GM21717 (cell line): ENCODE data around the gene EHBP1.

Experiments
- ATAC-seq: cut with Tn5 transposase; IDR thresholded peaks from one replicate; pipeline ENCODE4 v1.9.1; 2021; ENCODE audit warnings: mild to moderate bottlenecking, moderate library complexity; ENCODE audit not compliant: unreplicated experiment

EHBP1 gene

GRCh38 chr2:62812921-62813825, 107.7 kb downstream of the EHBP1 start:
- ATAC-seq: no peak

GRCh38 chr2:62814123-62814522, 108.6 kb downstream of the EHBP1 start:
- no peak for ATAC-seq

GRCh38 chr2:62817348-62817747, 111.8 kb downstream of the EHBP1 start:
- ATAC-seq: no peak

- ATAC-seq: no peak
These were observed 112.6 kb downstream of the EHBP1 start for GRCh38 chr2:62817995-62818713.

GRCh38 chr2:62822549-62822948, 117.0 kb downstream of the EHBP1 start:
- no peak for ATAC-seq

- no peak for ATAC-seq
These were observed 118.9 kb downstream of the EHBP1 start for GRCh38 chr2:62824388-62824787.

GRCh38 chr2:62826141-62826540, 120.6 kb downstream of the EHBP1 start:
- no peak for ATAC-seq

- no peak for ATAC-seq
These were observed 121.6 kb downstream of the EHBP1 start for GRCh38 chr2:62826953-62827675.

- ATAC-seq: no peak
These were observed 126.2 kb downstream of the EHBP1 start for GRCh38 chr2:62831729-62832128.

GRCh38 chr2:62844311-62845090, 139.0 kb downstream of the EHBP1 start:
- ATAC-seq: no peak

- ATAC-seq: no peak
These were observed 139.7 kb downstream of the EHBP1 start for GRCh38 chr2:62845256-62845655.

- ATAC-seq: no peak
These were observed 146.7 kb downstream of the EHBP1 start for GRCh38 chr2:62852254-62852653.

GRCh38 chr2:62854600-62855514, 149.3 kb downstream of the EHBP1 start:
- no peak for ATAC-seq

GRCh38 chr2:62856228-62857040, 150.9 kb downstream of the EHBP1 start:
- no peak for ATAC-seq

GRCh38 chr2:62857139-62857931, 151.8 kb downstream of the EHBP1 start:
- ATAC-seq: no peak

GRCh38 chr2:62858231-62858832, 152.8 kb downstream of the EHBP1 start:
- no peak for ATAC-seq

GRCh38 chr2:62868947-62869346, 163.4 kb downstream of the EHBP1 start:
- ATAC-seq: no peak

- no peak for ATAC-seq
These were observed 165.5 kb downstream of the EHBP1 start for GRCh38 chr2:62870966-62871365.
